Smooth muscle cell of the brain vasculature (primary cell): ENCODE results near the gene PICALM.

Source experiments
- DNase-seq: peaks from one replicate; pipeline ENCODE4 v3.0.0-alpha.2; 2012; ENCODE audit warnings: low read depth, low spot score

The PICALM gene

DNA sequence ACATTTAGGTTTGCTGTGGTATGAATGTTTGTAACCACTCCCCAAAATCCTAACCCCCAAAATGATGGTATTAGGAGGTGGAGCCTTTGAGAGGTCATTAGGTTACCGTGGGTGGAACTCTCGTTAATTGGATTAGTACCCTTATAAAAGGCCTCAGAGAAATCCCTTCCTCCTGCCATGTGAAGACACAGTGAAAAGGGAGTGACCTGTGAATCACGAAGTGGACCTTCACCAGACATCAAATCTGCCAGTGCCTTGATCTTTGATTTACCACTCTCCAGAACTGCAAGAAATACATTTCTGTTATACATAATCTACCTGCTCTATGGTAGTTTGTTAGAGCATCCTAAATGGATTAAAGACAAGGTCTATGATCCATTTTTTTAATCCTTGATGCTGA, 12.6 kb upstream of the PICALM start:
- no peak for DNase-seq

DNA sequence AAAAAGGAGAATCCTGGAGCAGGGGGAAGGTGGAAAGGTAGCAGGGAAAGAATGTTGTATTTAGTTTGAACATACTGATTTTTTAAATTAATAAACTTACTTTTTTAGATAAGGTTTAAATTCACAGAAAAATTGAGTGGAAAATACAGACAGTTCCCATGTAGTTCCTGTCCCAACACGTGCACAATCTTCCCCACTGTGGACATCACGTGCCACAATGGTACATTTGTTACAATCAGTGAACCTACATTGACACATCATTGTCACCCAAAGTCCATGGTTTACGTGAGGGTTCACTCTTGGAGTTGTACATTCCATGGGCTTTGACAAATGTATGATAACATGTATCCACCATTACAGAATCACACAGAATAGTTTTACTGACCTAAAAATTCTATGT, 10.5 kb upstream of the PICALM start:
- DNase-seq, result no peak

DNA sequence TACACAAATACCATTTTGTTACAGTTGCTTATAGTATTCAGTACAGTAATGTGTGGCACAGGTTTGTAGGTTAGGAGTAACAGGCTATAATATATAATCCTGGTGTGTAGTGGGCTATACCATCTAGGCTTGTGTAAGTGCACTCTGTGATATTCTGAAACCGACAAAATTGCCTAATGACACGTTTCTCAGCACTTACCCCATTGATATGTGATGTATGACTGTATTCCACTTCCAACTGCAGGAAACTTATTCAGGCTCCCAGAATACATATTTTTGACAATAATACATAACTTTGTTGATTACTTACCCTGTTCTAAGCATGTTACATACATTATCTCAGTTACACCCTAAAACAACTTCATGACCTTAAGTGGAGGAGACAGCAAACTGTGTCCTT, 5.1 kb upstream of the PICALM start:
- DNase-seq, result no peak

DNA sequence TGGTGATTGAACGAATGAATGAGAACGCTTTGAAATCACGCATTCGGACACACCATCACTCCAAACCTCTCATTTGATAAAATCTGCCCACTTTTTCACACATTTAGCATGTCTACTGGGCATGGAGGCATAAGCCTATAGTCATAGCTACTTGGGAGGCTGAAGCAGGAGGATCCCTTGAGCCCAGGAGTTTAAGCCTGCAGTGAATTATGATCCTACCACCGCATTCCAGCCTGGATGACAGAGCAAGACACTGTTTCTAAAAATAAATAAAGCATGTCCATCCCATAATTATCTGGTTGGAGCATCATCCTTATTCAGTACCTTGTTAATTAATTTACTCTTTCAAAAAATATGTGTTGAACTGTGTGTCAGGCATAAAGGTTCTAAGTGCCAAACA, 3.3 kb upstream of the PICALM start:
- no peak for DNase-seq

DNA sequence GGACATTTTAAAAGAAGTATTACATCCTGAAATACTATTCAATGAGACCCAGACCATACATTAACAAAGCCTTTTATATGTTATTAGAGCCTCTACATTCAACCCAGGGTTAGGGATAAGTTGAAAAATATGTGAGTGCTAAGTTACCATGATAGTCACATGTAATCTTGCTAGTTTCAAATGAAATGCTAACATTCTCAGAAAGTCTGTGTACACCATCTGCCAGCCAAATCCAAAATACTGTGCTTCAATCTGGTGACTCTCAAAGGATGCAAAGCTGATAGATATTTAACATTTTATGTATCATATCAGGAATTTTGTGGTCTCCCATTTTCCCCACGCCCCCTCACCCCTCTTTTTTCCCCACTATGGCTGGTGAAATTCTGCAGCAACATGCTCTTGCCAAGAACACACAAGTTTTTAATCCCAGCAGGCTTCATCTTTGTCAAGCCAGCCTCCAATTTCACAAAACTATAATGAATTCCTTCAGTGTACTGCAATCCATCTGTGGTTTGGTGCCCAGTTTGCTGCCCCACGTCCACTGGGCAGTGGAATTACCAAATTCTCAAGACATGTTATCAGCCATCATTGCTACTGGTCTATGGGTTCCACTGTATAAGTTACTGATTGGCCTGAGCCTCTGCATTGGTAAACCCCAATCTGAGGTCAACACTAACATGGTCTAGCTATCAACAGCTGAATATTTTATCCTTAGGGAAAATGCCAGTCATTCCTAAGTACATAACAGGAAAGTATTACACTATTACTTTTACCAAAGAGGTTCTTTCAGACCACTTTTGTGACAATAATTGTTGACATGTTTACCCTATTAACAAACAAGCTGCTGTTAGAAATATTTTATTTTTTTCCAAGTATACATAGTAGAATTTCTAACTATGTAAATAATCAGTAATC, 1.5 kb upstream of the PICALM start:
- no peak for DNase-seq

DNA sequence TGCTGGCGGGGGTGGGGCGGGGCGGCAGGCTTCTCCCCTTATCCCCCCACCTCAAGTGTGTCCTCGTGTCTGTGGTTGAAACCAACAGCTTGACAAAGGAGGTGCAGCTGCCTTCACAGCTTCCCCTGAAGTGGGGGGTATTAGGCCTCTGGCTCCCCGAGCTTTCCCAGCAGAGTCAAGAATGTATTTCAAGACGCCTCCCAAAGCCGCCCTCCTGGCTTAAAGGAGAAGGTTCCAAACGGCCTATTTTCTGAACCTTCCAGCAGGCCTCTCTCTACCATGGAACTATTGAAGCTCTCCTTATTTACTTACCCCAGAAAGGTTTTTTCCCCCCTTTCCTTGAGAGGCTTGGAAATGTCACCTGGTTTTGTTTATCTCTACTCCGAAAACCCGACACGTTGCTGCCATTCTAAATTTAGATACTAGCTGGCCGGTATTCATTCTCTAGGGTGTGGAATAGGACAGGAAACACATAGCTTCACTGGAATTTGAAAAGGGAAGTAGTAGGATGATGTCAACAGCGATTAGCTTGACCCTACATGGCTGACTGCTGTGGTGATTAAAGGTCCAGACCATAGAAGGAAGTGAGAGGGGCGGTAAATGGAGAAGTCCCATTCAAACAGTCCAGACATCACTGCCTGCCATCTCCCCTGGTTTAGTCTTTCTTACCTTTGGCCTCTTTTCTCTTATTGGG, 671 bp upstream of the PICALM start:
- DNase-seq, result no peak

DNA sequence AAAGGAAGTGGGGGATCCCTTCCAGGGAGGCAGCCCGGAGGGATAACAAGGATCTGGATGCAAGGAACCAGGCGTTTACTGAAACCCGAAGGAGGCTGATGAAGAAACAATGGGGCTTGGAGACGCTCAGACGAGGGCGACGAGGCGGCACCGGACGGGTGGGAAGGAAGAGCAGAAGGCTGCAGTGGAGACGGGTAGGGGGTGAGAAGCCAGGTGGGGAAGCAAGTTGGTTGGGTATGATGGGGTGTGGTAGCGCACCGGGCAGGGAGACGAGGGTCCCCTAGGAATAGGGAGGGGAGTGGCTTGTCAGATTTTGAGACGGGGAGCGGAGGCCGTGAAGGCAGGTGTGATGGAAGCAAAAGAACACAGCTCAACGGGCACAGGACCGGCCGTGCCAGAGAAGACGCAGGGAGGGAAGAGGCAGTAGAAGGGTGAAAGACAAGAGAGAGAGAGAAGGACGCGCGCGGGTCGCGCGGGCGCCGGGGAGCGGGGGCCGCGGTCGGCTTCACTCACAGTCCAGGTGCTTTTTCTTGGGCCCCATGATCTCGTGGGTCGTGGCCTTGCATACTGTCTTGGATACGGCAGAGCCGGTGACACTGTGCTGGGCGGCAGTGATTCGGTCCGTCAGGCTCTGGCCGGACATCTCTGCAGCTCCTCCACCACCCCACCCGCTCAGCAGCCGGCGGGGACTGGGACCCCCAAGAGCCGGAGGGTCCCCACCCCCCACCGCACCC, 579 bp downstream of the PICALM start:
- DNase-seq, result no peak

DNA sequence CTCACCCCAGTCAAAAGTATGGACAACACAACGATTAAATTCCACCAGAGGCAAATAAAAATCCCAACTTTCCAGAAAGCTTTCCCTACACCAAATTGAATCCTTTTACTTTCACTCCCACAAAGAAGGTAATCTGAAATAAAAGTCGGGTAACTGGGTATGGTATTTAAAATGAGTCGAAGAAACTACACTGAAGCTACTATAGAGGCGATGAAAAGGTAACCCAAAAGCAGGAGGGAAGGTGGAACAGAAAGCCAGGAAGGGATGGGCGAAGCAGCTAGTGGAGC, 1.1 kb downstream of the PICALM start:
- no peak for DNase-seq

DNA sequence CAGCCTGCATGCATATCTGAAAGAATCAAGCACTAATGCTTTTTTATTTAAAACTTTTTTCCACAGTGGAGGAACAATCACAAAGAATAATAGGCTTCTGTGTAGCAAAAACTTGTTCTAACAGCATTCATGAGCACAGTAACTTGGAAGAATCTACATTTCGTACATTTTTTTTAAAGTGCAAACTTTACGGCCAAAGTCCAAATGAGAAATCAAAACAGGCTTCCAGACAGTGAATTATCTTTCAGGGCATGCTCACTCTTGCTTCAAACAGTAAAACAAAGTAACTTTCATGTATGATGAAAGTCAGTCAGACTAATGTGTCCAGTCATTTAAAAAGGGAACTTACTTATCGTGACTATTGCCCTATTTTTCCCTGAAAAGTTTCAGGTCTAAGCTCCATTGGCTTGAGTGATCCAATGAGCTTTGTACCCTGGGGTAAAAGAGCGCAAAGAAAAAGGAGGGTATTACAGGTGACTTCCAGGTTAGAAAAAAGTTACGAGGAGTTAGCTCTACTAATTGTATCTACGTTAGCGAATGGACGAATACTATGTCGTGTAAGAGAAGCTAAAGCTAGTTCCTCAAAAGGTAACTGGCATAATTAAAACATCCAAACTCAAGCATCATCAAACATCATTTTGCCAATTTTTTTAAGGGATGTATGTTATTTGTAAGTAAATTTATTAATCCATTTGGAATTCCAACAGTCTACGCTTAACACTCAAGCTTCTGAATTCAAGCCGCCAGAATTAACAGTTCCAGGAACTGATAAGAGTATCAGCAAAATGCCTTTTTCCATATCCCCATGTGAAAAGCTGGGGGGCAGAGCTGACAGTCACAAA, 1.7 kb downstream of the PICALM start:
- no peak for DNase-seq

DNA sequence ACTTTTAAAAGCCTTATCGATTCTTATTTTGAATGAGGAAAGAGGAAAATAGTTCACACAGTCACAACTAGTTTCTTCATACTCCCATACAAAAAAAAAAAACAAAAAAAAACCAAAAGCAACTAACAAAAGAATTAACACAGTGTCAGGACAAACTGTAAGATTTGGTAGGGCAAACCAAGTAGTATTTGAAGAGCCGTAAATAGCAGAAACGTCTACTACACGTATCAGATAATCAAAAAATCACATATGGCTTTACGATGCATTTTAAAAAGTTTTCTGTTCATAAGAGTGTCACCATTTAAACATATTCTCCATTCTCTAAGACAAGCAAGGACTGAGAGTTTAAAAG, 2.3 kb downstream of the PICALM start:
- DNase-seq, result no peak

DNA sequence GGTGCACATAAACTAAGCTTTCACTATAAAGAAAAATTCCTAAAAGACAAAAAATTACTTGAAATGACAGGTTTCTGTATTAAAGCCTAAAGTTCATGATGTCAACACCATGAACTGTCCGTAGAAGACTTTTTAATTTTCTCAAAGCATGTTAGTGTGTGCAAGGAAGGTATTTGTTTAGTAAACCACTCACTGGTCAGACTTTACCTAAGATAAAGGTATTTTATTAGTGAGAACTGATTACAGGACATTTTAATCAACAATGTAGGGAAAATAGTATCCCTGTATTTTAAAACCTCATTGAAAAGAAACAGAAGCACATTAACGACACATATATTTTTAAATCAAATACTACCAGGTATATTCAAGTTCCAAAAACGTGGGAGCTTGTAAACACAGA, 2.9 kb downstream of the PICALM start:
- no peak for DNase-seq

DNA sequence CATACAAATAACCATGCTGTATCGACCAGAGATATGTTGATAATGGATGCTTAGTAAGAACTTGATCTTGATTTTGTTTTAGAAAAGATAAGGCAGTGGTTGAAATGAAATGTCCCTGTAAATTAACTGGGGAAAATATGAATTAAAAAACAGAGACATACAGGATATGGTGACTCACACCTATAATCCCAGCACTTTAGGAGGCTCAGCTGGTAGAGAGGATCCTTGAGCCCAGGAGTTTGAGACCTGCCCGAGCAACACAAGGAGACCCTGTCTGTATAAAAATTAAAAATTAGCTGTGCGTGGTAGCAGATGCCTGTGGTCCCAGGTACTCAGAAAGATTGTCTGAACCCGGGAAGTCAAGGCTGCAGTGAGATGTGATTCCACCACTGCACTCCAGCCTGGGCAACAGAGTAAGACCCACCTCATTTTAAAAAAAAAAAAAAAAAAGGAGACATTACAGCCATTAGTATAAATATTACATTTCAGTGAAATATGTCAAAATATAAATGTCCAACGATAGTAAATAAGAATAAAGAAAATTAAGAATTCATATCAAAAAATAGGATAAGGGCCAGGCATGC, 4.6 kb downstream of the PICALM start:
- DNase-seq, result no peak

DNA sequence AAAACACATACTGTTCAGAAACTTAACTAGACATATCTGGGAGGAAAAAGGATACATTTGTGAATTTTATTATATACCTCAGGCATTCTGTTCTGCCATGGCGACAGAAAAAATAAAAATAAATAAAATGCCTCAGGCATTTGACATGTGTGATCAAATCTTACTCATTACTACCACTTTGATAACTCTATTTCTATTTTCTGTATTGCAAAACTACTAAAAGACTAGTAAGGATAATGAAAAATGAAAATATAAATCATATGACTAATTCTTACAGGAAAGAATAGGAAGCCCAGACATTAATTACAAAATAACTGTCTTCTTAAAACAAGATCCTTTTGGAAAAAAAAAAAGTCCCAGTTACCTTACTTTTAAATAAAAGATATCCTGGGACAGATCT, 5.3 kb downstream of the PICALM start:
- no peak for DNase-seq

DNA sequence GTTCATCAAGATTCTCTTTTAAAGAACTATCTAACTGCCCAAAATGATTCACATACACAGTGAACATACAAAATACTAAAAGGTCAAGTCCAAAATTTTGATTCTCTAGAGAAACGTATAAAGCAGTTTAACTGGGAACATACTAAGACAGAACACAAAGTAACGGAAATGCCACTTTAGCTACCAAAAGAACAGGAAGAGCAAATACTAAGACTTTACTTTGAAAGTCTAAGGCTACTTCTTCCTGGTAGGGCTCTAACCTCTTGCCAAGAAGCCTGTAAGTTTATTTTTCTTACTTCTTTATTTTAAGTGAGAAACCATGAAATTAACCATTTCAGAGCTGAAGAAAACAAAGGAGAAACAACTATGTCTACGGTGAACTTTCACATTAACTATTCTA, 6.2 kb downstream of the PICALM start:
- no peak for DNase-seq

DNA sequence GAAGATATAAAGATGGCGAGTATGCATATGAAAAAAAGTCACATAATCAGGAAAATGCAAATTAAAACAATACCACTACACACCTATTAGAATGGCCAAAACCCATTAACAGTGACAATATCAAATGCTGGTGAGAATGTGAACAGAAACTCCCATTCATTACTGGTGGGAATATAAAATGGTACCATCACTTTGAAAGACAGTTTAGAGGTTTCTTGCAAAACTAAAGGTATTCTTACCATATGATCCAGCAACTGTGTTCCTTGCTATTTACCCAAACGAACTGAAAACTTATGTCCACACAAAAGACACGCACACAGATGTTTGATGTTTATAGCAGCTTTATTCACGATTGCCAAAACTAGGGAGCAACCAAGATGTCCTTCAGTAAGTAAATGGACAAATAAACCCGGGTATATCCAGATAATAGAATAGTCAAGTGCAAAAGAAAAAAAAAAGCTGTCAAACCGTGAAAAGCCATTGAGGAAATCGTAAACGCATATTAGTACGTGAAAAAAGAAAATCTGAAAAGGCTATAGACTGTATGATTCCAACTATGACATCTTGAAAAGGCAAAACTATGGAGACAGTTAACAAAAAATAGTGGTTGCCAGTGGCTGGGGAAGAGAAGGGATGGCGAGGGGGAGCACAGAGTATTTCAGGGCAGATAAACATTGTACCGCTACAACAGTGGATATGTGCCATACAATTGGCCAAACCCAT, 7.2 kb downstream of the PICALM start:
- DNase-seq, result no peak

DNA sequence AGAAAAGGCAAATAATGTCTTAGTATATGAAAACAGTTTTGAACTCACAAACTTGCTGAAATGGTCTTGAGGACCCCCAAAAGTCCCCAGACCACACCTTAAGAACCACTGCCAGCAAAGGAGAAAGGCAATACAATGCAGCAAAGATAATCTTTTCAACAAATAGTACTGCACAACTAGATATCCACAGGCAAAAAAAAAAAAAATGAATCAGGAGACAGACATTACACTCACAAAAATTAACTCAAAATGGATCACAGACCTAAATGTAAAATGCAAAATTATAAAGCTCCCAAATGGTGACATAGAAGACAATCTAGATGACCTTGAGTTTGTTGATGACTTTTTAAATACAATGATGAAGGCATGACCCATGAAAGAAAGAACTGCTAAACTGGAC, 8.3 kb downstream of the PICALM start:
- DNase-seq, result no peak

DNA sequence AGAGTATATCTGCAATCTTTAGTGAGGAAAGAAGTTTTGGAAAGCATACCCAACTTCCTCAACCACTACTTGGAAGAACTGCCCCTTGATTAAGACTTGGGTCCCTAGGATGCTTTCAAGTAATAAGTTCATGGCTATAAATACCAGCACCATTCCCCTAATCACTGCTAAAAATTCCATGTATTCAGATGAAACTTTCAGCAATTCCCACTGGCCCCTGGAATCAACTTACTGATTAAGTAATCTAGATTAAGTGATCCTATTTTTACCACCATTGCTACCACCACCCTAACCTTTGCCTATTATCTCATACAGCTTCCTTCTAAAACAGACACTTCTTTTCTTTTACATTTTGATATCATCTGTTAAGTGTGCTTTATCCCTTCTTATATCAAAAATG, 10.5 kb downstream of the PICALM start:
- DNase-seq, result no peak

DNA sequence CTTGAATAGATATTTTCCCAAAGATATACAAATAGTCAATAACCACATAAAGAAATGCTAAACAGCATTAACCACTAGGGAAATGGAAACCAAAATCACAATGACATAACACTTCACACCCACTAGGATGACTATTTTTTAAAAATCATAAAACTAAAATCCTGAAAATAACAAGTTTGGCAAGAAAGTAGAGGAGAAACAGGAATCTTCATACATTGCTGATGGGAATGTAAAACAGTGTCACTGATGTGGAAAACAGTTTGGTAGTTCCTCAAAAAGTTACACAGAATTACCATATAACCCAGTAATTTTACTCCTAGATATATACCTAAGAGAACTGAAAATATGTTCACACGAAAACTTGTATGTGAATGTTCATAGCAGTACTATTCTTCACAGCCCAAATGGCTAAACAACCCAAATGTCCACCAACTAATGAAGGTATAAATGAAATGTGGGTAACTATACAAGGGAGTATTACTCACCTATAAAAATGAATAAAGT, 12.5 kb downstream of the PICALM start:
- DNase-seq, result no peak

DNA sequence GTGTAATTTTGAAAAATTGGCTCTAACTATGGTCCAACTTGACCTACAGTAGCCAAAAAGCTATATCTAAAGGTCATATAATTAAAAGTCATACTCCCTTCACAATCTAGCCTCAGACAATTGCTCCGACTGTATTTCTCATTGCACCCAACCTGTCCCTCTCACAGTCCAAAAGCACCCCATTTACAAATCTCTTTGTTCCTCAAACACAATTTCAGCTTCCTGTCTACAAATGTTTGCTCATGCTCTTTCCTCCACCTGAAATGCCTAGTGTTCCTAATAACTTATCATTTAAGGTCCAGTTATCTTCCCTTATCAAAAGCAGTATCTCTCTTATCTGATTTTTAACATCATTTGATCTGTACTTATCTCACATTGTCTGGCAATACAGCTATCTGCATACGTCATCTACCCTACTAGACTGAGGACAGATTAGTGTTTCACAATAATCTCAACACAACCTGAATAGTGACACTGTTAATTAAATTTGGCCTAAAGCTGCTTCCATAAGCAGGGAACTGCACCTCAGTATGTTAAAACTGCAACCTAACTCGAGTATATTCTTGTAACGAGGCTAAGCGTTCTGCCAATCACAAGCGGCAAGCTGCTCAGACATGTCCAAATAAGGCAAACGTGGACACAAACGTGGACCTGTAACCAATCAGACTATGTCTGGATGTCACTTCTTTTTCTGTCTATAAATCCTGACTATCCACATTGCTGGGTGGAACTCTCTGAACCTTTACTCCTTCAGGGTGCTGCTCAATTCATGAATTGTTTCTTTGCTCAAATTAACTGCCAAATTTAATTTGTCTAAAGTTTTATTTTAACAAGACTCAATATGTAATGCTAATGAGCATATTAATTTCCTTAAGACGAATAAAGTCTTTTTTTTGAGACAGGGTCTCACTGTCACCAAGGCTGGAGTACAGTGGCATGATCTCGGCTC, 15.9 kb downstream of the PICALM start:
- DNase-seq, result no peak
